Naive thymus-derived CD4-positive, alpha-beta T cell (primary cell): Measurements from ENCODE around the gene NTM. TPM values are rescaled to one million over a fixed set of nuclear protein-coding genes. Genes with fewer than 3 reads are reported as not detected.

Experiments used
- ATAC-seq: fragments of 150-1000 bp; cut with Tn5 transposase; 2 replicates; pipeline ENCODE4 v1.10.0; 2021; ENCODE audit warnings: mild to moderate bottlenecking, moderate library complexity
- CTCF ChIA-PET: fragments of 350-600 bp; sonication (Branson Sonifier 250); formaldehyde crosslinking; loops from one replicate; lab custom pipeline; 2021; ENCODE audit warnings: antibody characterized with exemption; lab: Charles Lee
- POLR2A ChIA-PET: fragments of 350-600 bp; sonication (Branson Sonifier 250); formaldehyde crosslinking; loops from one replicate; lab custom pipeline; 2021; ENCODE audit warnings: antibody characterized with exemption, inconsistent platforms; lab: Charles Lee
- DNase-seq, 9 donors: peaks; one replicate each; pipeline versions ENCODE4 v3.0.0 to v3.0.0-alpha.2; 2020 to 2022; ENCODE audit warnings: mixed read lengths in 1 of 9
- H3K27ac ChIP-seq: one replicate; pipeline ENCODE4 v1.7.0; 2013; ENCODE audit warnings: mild to moderate bottlenecking, low read depth, low read length, moderate library complexity
- H3K27me3 ChIP-seq, 2 donors: one replicate each; pipeline ENCODE4 v1.7.0; 2013; ENCODE audit warnings: low read length in 2 of 2, mild to moderate bottlenecking in 2 of 2, moderate library complexity in 2 of 2; ENCODE audit not compliant: control insufficient read depth in 2 of 2, insufficient read depth in 2 of 2
- H3K36me3 ChIP-seq, 3 experiments: 1 replicate in 2 of 3; 2 replicates in 1 of 3; pipeline ENCODE4 v1.7.0; 2013; ENCODE audit warnings: low read length in 3 of 3, mild to moderate bottlenecking in 3 of 3, moderate library complexity in 1 of 3; ENCODE audit not compliant: insufficient read depth in 3 of 3, control insufficient read depth in 2 of 3
- H3K4me1 ChIP-seq, 2 donors: one replicate each; pipeline ENCODE4 v1.7.0; 2013; ENCODE audit warnings: low read length in 2 of 2, mild to moderate bottlenecking in 2 of 2, moderate library complexity in 1 of 2; ENCODE audit not compliant: control insufficient read depth in 2 of 2, insufficient read depth in 2 of 2
- H3K4me3 ChIP-seq: 2 replicates; pipeline ENCODE4 v1.7.0; 2013; ENCODE audit warnings: mild to moderate bottlenecking, low read length
- H3K9me3 ChIP-seq, 3 experiments: 1 replicate in 2 of 3; 2 replicates in 1 of 3; pipeline ENCODE4 v1.7.0; 2013; ENCODE audit warnings: low read length in 3 of 3; ENCODE audit not compliant: control insufficient read depth in 2 of 3
- H3K27ac Mint-ChIP-seq, 9 donors: one replicate each; pipeline ENCODE4 v1.8.0; 2020 to 2022; ENCODE audit warnings: mixed read lengths in 9 of 9, mild to moderate bottlenecking in 8 of 9, moderate library complexity in 5 of 9, inconsistent platforms in 2 of 9
- H3K27me3 Mint-ChIP-seq, 5 donors: one replicate each; pipeline ENCODE4 v1.8.0; 2021 to 2022; ENCODE audit warnings: mixed read lengths in 5 of 5, mild to moderate bottlenecking in 1 of 5
- H3K36me3 Mint-ChIP-seq, 5 donors: one replicate each; pipeline ENCODE4 v1.8.0; 2020 to 2022; ENCODE audit warnings: mixed read lengths in 5 of 5, mild to moderate bottlenecking in 3 of 5, inconsistent platforms in 1 of 5
- H3K4me1 Mint-ChIP-seq, 7 donors: one replicate each; pipeline ENCODE4 v1.8.0; 2020 to 2022; ENCODE audit warnings: mixed read lengths in 7 of 7, mild to moderate bottlenecking in 3 of 7, inconsistent platforms in 1 of 7
- H3K4me3 Mint-ChIP-seq, 10 donors: one replicate each; pipeline ENCODE4 v1.8.0; 2020 to 2022; ENCODE audit warnings: mild to moderate bottlenecking in 10 of 10, mixed read lengths in 10 of 10, moderate library complexity in 6 of 10, inconsistent platforms in 2 of 10
- H3K9me3 Mint-ChIP-seq, 11 donors: one replicate each; pipeline ENCODE4 v1.8.0; 2020 to 2022; ENCODE audit warnings: mixed read lengths in 11 of 11, mild to moderate bottlenecking in 4 of 11, inconsistent platforms in 1 of 11, moderate library complexity in 1 of 11
- intact Hi-C, 2 donors: fragments of 100-400 bp; cut with micrococcal nuclease; formaldehyde crosslinking; loops; one replicate each; pipeline ENCODE4 v1.15.1; 2023
- polyA plus RNA-seq, 2 donors: library from polyadenylated mRNA; unstranded; fragments of 300-500 nt; fragmentation: Illumina TruSeq; gene quantifications; one replicate each; pipeline ENCODE4 v1.2.3, GENCODE V29; 2021
- total RNA-seq, 6 experiments: library from RNA in 5 of 6; stranded (reverse) in 5 of 6; gene quantifications; 1 replicate in 5 of 6; 2 replicates in 1 of 6; pipeline ENCODE4 v1.2.3 and lab custom pipeline; 2021 to 2026

NTM gene
- total and polyA plus RNA-seq, 7 experiments from 2014 or later: not detected

- Histone ChIP-seq H3K4me3 (no peak overlapping the region), H3K27ac (no peak overlapping the region), H3K36me3 (no peaks in the 10 kb centered on the region), H3K9me3 (no peaks in the 10 kb centered on the region), H3K4me1 (no peaks in the 10 kb centered on the region), H3K27me3 (no peaks in the 10 kb centered on the region)
- ATAC-seq: no peak
- Mint-ChIP-seq H3K27me3 (peaks cover 0 to 6% (median 0%) of the 10 kb centered on the region in 5 donors), H3K27ac (no peak overlapping the region), H3K4me1 (peaks cover 0 to 2% (median 0%) of the 10 kb centered on the region in 7 donors), H3K4me3 (no peak overlapping the region), H3K9me3 (peaks cover 0 to 11% (median 2%) of the 10 kb centered on the region in 11 donors), H3K36me3 (no peaks in the 10 kb centered on the region)
- ChIA-PET CTCF (no interaction called here), POLR2A (no interaction called here)
- DNase-seq: no peak
- intact Hi-C loops: no loop called here
Observed at GRCh38 chr11:131940126-131940525, 569.7 kb downstream of the NTM start.

- POLR2A ChIA-PET: no interaction called here
- peaks cover 0 to 7% (median 5%) of the 10 kb centered on the region in 5 donors for H3K27me3 Mint-ChIP-seq
- Histone ChIP-seq H3K4me1 (no peaks in the 10 kb centered on the region), H3K9me3 (no peaks in the 10 kb centered on the region), H3K27me3 (no peaks in the 10 kb centered on the region), H3K27ac (no peak overlapping the region), H3K36me3 (no peaks in the 10 kb centered on the region), H3K4me3 (no peak overlapping the region)
- no peaks in the 10 kb centered on the region for H3K36me3 Mint-ChIP-seq
- intact Hi-C loops: no loop called here
- H3K4me1 Mint-ChIP-seq: peaks cover 0 to 2% (median 0%) of the 10 kb centered on the region in 7 donors
- H3K27ac Mint-ChIP-seq: no peak overlapping the region
- no peak overlapping the region for H3K4me3 Mint-ChIP-seq
- CTCF ChIA-PET: no interaction called here
- DNase-seq (no peak), ATAC-seq (no peak)
- H3K9me3 Mint-ChIP-seq: peaks cover 0 to 11% (median 2%) of the 10 kb centered on the region in 11 donors
Observed at GRCh38 chr11:131942878-131943277, 572.5 kb downstream of the NTM start.

- Mint-ChIP-seq H3K36me3 (no peaks in the 10 kb centered on the region), H3K27me3 (peaks cover 0 to 6% (median 4%) of the 10 kb centered on the region in 5 donors), H3K9me3 (peaks cover 0 to 8% (median 0%) of the 10 kb centered on the region in 11 donors), H3K4me1 (no peaks in the 10 kb centered on the region), H3K4me3 (no peak overlapping the region), H3K27ac (no peak overlapping the region)
- no peak for ATAC-seq
- ChIA-PET CTCF (no interaction called here), POLR2A (no interaction called here)
- no peaks in the 10 kb centered on the region for H3K27me3 ChIP-seq
- H3K36me3 ChIP-seq: no peaks in the 10 kb centered on the region
- H3K9me3 ChIP-seq: no peaks in the 10 kb centered on the region
- no peak overlapping the region for H3K4me3 ChIP-seq
- no peak for DNase-seq
- intact Hi-C loops: no loop called here
- no peaks in the 10 kb centered on the region for H3K4me1 ChIP-seq
- H3K27ac ChIP-seq: no peak overlapping the region
Observed at GRCh38 chr11:131943295-131943694, 572.9 kb downstream of the NTM start.

- Mint-ChIP-seq H3K36me3 (no peaks in the 10 kb centered on the region), H3K27me3 (peaks cover 0 to 6% (median 4%) of the 10 kb centered on the region in 5 donors), H3K4me1 (no peaks in the 10 kb centered on the region), H3K4me3 (no peak overlapping the region), H3K9me3 (peaks cover 0 to 5% (median 0%) of the 10 kb centered on the region in 11 donors), H3K27ac (no peak overlapping the region)
- no peak overlapping the region for H3K27ac ChIP-seq
- no peaks in the 10 kb centered on the region for H3K4me1 ChIP-seq
- intact Hi-C loops: no loop called here
- DNase-seq (no peak), ATAC-seq (no peak)
- H3K36me3 ChIP-seq: no peaks in the 10 kb centered on the region
- ChIA-PET CTCF (no interaction called here), POLR2A (no interaction called here)
- H3K4me3 ChIP-seq: no peak overlapping the region
- no peaks in the 10 kb centered on the region for H3K9me3 ChIP-seq
- no peaks in the 10 kb centered on the region for H3K27me3 ChIP-seq
Observed at GRCh38 chr11:131944736-131945135, 574.3 kb downstream of the NTM start.

- H3K27ac ChIP-seq: no peak overlapping the region
- Mint-ChIP-seq H3K4me3 (no peak overlapping the region), H3K27ac (no peak overlapping the region), H3K36me3 (no peaks in the 10 kb centered on the region), H3K9me3 (peaks cover 0 to 5% (median 0%) of the 10 kb centered on the region in 11 donors), H3K4me1 (no peaks in the 10 kb centered on the region), H3K27me3 (peaks cover 0 to 6% (median 4%) of the 10 kb centered on the region in 5 donors)
- POLR2A ChIA-PET: no interaction called here
- no peak for ATAC-seq
- intact Hi-C loops: no loop called here
- H3K36me3 ChIP-seq: no peaks in the 10 kb centered on the region
- CTCF ChIA-PET: no interaction called here
- no peaks in the 10 kb centered on the region for H3K4me1 ChIP-seq
- no peaks in the 10 kb centered on the region for H3K27me3 ChIP-seq
- no peaks in the 10 kb centered on the region for H3K9me3 ChIP-seq
- no peak for DNase-seq
- H3K4me3 ChIP-seq: no peak overlapping the region
Observed at GRCh38 chr11:131945706-131946105, 575.3 kb downstream of the NTM start.

- H3K4me1 ChIP-seq: no peaks in the 10 kb centered on the region
- ChIA-PET POLR2A (no interaction called here), CTCF (no interaction called here)
- intact Hi-C loops: no loop called here
- H3K36me3 ChIP-seq: no peaks in the 10 kb centered on the region
- no peak overlapping the region for H3K27ac ChIP-seq
- H3K4me3 ChIP-seq: no peak overlapping the region
- Mint-ChIP-seq H3K9me3 (peaks cover 0 to 8% (median 3%) of the 10 kb centered on the region in 11 donors), H3K4me1 (no peaks in the 10 kb centered on the region), H3K36me3 (no peaks in the 10 kb centered on the region), H3K27ac (no peak overlapping the region), H3K27me3 (peaks cover 0 to 5% (median 0%) of the 10 kb centered on the region in 5 donors), H3K4me3 (no peak overlapping the region)
- ATAC-seq (no peak), DNase-seq (no peak)
- no peaks in the 10 kb centered on the region for H3K27me3 ChIP-seq
- no peaks in the 10 kb centered on the region for H3K9me3 ChIP-seq
Observed at GRCh38 chr11:131947511-131947910, 577.1 kb downstream of the NTM start.

- Histone ChIP-seq H3K27ac (no peak overlapping the region), H3K9me3 (no peaks in the 10 kb centered on the region), H3K36me3 (no peaks in the 10 kb centered on the region), H3K4me3 (no peak overlapping the region), H3K27me3 (no peaks in the 10 kb centered on the region), H3K4me1 (no peaks in the 10 kb centered on the region)
- peaks cover 0 to 9% (median 3%) of the 10 kb centered on the region in 11 donors for H3K9me3 Mint-ChIP-seq
- no peak overlapping the region for H3K27ac Mint-ChIP-seq
- H3K4me3 Mint-ChIP-seq: no peak overlapping the region
- H3K27me3 Mint-ChIP-seq: peaks cover 0 to 3% (median 0%) of the 10 kb centered on the region in 5 donors
- CTCF ChIA-PET: no interaction called here
- H3K36me3 Mint-ChIP-seq: no peaks in the 10 kb centered on the region
- DNase-seq (no peak), ATAC-seq (no peak)
- POLR2A ChIA-PET: no interaction called here
- H3K4me1 Mint-ChIP-seq: no peaks in the 10 kb centered on the region
- intact Hi-C loops: no loop called here
Observed at GRCh38 chr11:131951121-131951520, 580.7 kb downstream of the NTM start.
